SK-N-SH treated with all-trans-retinoic acid at 6 μM for 48 hours (cell line): ENCODE results near the gene BRAT1.

ENCODE experiments used
- ARNTL ChIP-seq: fragments of 450-650 bp; formaldehyde crosslinking; IDR thresholded peaks from 2 replicates; pipeline ENCODE4 v1.5.0; 2020; ENCODE audit warnings: low read depth, mild to moderate bottlenecking, moderate library complexity, borderline replicate concordance
- BACH2 ChIP-seq: fragments of 250-450 bp; sonication (Bioruptor Pico); IDR thresholded peaks from 2 replicates; pipeline ENCODE4 v1.9.0; 2021; ENCODE audit warnings: mild to moderate bottlenecking, borderline replicate concordance
- ESRRG ChIP-seq: fragments of 250-450 bp; sonication (Bioruptor Pico); IDR thresholded peaks from 2 replicates; pipeline ENCODE4 v1.6.1; 2021; ENCODE audit warnings: mild to moderate bottlenecking
- PPARA ChIP-seq: fragments of 250-450 bp; sonication (Bioruptor Pico); IDR thresholded peaks from 2 replicates; pipeline ENCODE4 v1.5.0; 2020; ENCODE audit warnings: mild to moderate bottlenecking, borderline replicate concordance
- TCF4 ChIP-seq: fragments of 250-450 bp; sonication (Bioruptor Pico); IDR thresholded peaks from 2 replicates; pipeline ENCODE4 v1.8.0; 2021; ENCODE audit warnings: mild to moderate bottlenecking, moderate library complexity, borderline replicate concordance
- ZC3H10 ChIP-seq: fragments of 250-450 bp; sonication (Bioruptor Pico); IDR thresholded peaks from 2 replicates; pipeline ENCODE4 v1.5.1; 2021; ENCODE audit warnings: mild to moderate bottlenecking, moderate library complexity
- ZNF565 ChIP-seq: fragments of 450-650 bp; formaldehyde crosslinking; conservative IDR thresholded peaks from 2 replicates; pipeline ENCODE4 v1.5.0; 2020; ENCODE audit warnings: low read depth, mild to moderate bottlenecking, moderate library complexity
- ZNF70 ChIP-seq: fragments of 450-650 bp; formaldehyde crosslinking; IDR thresholded peaks from 2 replicates; pipeline ENCODE4 v1.5.0; 2020; ENCODE audit warnings: mild to moderate bottlenecking, moderate library complexity
- ZNF8 ChIP-seq: fragments of 450-650 bp; formaldehyde crosslinking; IDR thresholded peaks from 2 replicates; pipeline ENCODE4 v1.5.0; 2020; ENCODE audit warnings: mild to moderate bottlenecking, moderate library complexity
- TF ChIP-seq, protein P1 (sequence below): fragments of 250-450 bp; sonication (Bioruptor Pico); IDR thresholded peaks from 2 replicates; pipeline ENCODE4 v1.8.0; 2021; ENCODE audit warnings: low read depth, mild to moderate bottlenecking, moderate library complexity, borderline replicate concordance
- TF ChIP-seq, protein P2 (sequence below): fragments of 250-450 bp; sonication (Bioruptor Pico); IDR thresholded peaks from 2 replicates; pipeline ENCODE4 v1.8.0; 2020; ENCODE audit warnings: mild to moderate bottlenecking, moderate library complexity, borderline replicate concordance

DNA sequence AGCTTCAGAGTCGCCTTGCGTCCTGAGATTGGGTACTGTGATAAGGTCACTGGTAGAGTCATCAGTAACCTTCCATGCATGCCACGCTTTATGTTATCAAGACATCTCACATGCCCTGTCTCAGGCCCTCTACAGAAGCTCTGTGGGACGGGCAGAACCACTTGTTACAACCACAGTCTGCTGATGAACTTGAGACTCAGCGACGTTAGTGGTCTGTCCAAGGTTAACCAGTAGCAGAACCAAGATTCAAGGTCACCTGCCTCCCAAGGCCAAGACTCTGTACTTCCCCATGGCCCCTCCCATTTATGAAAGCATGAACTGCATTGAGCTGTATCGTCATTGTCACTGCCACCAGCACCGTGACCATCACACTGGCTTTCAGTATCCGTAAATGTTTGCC, 18.4 kb upstream of the BRAT1 start:
- TF ChIP-seq, protein P1, sequence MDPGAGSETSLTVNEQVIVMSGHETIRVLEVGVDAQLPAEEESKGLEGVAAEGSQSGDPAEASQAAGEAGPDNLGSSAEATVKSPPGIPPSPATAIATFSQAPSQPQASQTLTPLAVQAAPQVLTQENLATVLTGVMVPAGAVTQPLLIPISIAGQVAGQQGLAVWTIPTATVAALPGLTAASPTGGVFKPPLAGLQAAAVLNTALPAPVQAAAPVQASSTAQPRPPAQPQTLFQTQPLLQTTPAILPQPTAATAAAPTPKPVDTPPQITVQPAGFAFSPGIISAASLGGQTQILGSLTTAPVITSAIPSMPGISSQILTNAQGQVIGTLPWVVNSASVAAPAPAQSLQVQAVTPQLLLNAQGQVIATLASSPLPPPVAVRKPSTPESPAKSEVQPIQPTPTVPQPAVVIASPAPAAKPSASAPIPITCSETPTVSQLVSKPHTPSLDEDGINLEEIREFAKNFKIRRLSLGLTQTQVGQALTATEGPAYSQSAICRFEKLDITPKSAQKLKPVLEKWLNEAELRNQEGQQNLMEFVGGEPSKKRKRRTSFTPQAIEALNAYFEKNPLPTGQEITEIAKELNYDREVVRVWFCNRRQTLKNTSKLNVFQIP (CRISPR knock-in tag), result no peak
- TF ChIP-seq, protein P2, sequence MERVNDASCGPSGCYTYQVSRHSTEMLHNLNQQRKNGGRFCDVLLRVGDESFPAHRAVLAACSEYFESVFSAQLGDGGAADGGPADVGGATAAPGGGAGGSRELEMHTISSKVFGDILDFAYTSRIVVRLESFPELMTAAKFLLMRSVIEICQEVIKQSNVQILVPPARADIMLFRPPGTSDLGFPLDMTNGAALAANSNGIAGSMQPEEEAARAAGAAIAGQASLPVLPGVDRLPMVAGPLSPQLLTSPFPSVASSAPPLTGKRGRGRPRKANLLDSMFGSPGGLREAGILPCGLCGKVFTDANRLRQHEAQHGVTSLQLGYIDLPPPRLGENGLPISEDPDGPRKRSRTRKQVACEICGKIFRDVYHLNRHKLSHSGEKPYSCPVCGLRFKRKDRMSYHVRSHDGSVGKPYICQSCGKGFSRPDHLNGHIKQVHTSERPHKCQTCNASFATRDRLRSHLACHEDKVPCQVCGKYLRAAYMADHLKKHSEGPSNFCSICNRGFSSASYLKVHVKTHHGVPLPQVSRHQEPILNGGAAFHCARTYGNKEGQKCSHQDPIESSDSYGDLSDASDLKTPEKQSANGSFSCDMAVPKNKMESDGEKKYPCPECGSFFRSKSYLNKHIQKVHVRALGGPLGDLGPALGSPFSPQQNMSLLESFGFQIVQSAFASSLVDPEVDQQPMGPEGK (CRISPR knock-in tag), result no peak
- TF ChIP-seq ZC3H10 (CRISPR knock-in tag), result no peak
- no peak for TF ChIP-seq ZNF565 (CRISPR knock-in tag)
- no peak for TF ChIP-seq ARNTL (CRISPR knock-in tag)
- no peak for TF ChIP-seq ESRRG (CRISPR knock-in tag)
- TF ChIP-seq ZNF8, result no peak
- TF ChIP-seq ZNF70 (CRISPR knock-in tag), result no peak
- TF ChIP-seq PPARA (CRISPR knock-in tag), result no peak
- TF ChIP-seq TCF4 (CRISPR knock-in tag), result no peak
- TF ChIP-seq BACH2 (CRISPR knock-in tag), result no peak
